Thoracic aorta (tissue), 2 donors: Measurements from ENCODE around the gene HPS1. TPM values are rescaled to one million over a fixed set of nuclear protein-coding genes. Genes with fewer than 3 reads are reported as not detected.
A peak's percentile ranks its signal among the peaks of the same experiment; 100 is the strongest.

Experiments used
- ATAC-seq: fragments of 150-250 bp; one replicate; pipeline ENCODE4 v1.8.0; 2017; ENCODE audit warnings: low read depth; ENCODE audit not compliant: insufficient number of reproducible peaks, low FRiP score
- DNase-seq: peaks from one replicate; pipeline ENCODE4 v3.0.0-alpha.2; 2020; ENCODE audit warnings: low spot score
- H3K27ac ChIP-seq, 2 donors: fragments of 200-600 bp; sonication (generic); 1 replicate in 1 of 2; 2 replicates in 1 of 2; pipeline ENCODE4 v1.5.1; 2016; ENCODE audit warnings: mild to moderate bottlenecking in 2 of 2, moderate library complexity in 2 of 2
- H3K27me3 ChIP-seq: fragments of 200-600 bp; sonication (generic); replicated peaks from 2 replicates; pipeline ENCODE4 v1.6.0; 2016; ENCODE audit warnings: mild to moderate bottlenecking; ENCODE audit not compliant: insufficient read depth
- H3K36me3 ChIP-seq: fragments of 200-600 bp; sonication (generic); one replicate; pipeline ENCODE4 v1.5.1; 2016
- H3K4me1 ChIP-seq, 2 donors: fragments of 200-600 bp; sonication (generic); 1 replicate in 1 of 2; 2 replicates in 1 of 2; pipeline versions ENCODE4 v1.5.1 to v1.6.0; 2016; ENCODE audit warnings: low read depth in 2 of 2, mild to moderate bottlenecking in 1 of 2; ENCODE audit not compliant: control insufficient read depth in 1 of 2
- H3K4me3 ChIP-seq: fragments of 200-600 bp; sonication (generic); 2 replicates; pipeline ENCODE4 v1.5.1; 2016; ENCODE audit warnings: mild to moderate bottlenecking
- H3K9me3 ChIP-seq: fragments of 200-600 bp; sonication (generic); 2 replicates; pipeline ENCODE4 v1.5.1; 2016
- total RNA-seq, 2 donors: library from RNA; depleted of rRNA; stranded (reverse); fragments of >200 nt; gene quantifications; one replicate each; pipeline versions ENCODE4 v1.1.0 to v1.2.3, GENCODE V29; 2016
- TF ChIP-seq, protein P1 (sequence below): fragments of 200-600 bp; sonication (generic); IDR thresholded peaks from one replicate; pipeline ENCODE4 v1.5.1; 2019; ENCODE audit warnings: antibody characterized with exemption

The HPS1 gene
- total RNA-seq, 2 donors from 2014 or later = 60.1 to 79.3 TPM

DNA sequence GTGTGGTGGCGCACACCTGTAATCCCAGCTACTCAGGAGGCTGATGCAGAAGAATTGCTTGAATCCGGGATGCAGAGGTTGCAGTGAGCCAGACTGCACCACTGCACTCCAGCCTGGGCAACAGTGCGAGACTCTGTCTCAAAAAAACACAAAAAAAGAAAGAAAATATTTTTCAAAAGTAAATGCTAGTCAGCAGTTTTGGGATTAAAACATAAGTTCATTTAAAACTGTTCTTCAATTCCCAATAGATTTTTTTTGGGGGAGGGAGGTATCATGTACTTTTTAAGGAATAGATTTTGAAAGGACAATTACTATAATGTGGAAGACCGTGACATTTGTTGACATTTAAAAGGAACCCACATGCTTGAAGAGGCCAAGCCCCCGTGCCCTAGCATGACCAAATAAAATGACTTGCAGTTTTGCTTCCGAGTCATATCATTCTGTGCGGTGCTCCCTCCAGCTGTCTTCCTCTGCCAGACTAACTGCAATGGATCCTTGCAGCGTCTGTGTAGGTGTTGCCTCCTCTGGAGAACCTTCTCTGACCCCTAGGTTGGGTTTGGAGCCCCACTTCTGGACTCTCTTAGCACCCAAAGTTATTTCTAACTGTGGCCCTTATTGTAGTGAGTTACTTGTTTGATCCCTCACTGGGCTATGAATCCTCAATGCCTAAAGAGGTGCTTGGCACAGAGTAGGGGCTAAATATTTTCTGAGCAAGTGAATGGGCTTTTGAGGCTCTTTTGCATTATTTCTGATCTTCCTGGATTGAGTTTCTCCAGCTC, 17.4 kb upstream of the HPS1 start:
- peaks cover 0 to 22% of the 10 kb centered on the region in 2 donors for H3K4me1 ChIP-seq
- no peak overlapping the region for H3K27ac ChIP-seq
- DNase-seq (no peak), ATAC-seq (no peak)
- no peaks in the 10 kb centered on the region for H3K9me3 ChIP-seq
- TF ChIP-seq, protein P1, sequence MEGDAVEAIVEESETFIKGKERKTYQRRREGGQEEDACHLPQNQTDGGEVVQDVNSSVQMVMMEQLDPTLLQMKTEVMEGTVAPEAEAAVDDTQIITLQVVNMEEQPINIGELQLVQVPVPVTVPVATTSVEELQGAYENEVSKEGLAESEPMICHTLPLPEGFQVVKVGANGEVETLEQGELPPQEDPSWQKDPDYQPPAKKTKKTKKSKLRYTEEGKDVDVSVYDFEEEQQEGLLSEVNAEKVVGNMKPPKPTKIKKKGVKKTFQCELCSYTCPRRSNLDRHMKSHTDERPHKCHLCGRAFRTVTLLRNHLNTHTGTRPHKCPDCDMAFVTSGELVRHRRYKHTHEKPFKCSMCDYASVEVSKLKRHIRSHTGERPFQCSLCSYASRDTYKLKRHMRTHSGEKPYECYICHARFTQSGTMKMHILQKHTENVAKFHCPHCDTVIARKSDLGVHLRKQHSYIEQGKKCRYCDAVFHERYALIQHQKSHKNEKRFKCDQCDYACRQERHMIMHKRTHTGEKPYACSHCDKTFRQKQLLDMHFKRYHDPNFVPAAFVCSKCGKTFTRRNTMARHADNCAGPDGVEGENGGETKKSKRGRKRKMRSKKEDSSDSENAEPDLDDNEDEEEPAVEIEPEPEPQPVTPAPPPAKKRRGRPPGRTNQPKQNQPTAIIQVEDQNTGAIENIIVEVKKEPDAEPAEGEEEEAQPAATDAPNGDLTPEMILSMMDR = no peak
- H3K4me3 ChIP-seq = no peak overlapping the region
- H3K36me3 ChIP-seq = no peaks in the 10 kb centered on the region
- H3K27me3 ChIP-seq = no peaks in the 10 kb centered on the region

DNA sequence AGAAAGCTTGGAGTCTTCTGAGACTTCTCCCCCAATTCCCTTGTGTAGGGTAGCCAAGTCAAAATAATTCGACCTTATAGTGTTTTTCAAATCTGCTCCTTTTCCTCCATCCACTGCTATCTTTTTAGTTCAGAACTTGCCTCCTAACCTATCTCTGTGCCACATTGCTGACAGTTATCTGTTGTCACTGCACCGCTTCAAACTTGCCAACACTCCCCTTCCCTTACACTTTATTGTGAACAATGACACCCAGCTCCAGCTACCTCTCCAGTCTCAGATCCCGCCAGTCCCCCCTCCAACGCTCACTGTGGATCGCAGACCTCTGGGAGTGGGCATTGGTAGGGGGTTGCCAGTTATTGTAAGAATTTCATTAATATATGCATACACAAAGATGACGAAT, 16.3 kb upstream of the HPS1 start:
- H3K27ac ChIP-seq = no peak overlapping the region
- no peaks in the 10 kb centered on the region for H3K36me3 ChIP-seq
- no peak for ATAC-seq
- H3K27me3 ChIP-seq = no peaks in the 10 kb centered on the region
- TF ChIP-seq, protein P1 = no peak
- H3K4me3 ChIP-seq = no peak overlapping the region
- H3K9me3 ChIP-seq = no peaks in the 10 kb centered on the region
- H3K4me1 ChIP-seq = peaks cover 0 to 21% of the 10 kb centered on the region in 2 donors
- no peak for DNase-seq

DNA sequence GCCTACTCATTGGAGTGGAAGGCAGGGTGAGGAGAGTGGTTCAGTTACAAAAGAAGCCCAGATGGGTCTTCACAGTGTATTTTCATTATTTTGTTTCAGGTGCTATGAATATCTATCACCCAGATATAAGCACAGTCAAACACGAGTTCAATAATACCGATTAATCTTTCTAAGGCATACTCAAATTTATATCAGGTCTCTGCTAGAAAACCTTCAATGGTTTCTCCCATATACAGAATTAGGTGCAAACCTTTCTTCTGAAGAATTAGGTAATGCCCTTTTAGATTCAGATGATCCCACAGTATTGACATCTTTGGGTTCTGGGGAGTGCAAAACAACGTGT, 14.7 kb upstream of the HPS1 start:
- no peaks in the 10 kb centered on the region for H3K9me3 ChIP-seq
- no peaks in the 10 kb centered on the region for H3K36me3 ChIP-seq
- H3K4me3 ChIP-seq = no peak overlapping the region
- DNase-seq = no peak
- TF ChIP-seq, protein P1 = no peak
- peaks cover 0 to 16% of the 10 kb centered on the region in 2 donors for H3K4me1 ChIP-seq
- no peaks in the 10 kb centered on the region for H3K27me3 ChIP-seq
- no peak for ATAC-seq
- H3K27ac ChIP-seq = peak overlapping the region; percentile 2 to 52

DNA sequence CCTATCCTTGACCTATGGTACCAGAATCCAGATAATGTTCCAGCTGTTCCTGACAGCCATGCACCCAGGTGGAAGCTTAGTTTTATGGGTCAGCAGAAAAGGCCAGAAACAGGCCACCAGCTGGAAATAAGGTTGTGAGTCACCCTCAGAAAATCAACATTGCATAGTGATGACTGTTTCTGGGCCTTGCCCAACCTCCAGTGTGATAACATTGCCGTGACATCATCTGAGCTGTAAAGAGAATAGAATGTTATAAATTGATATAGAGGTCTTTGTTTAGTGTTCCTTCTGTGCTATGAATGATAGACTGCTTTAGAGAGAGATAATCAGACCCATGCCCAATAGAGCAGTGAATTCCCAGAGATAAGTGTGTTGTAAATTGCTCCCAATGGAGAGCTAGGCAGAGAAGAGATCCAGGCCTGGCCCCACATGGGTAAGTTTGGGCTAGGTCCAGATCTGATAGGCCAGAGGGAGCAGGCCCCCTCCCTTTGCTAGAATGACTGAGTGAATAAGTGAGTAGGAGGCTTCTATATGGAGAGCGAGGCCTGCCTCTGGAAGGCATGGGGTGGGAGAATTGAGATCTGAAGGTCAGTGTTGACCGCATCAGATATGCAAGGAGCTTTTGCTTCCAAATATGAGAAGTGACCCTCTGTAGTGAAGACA, 14.2 kb upstream of the HPS1 start:
- no peaks in the 10 kb centered on the region for H3K36me3 ChIP-seq
- peak; percentile 99 for ATAC-seq
- TF ChIP-seq, protein P1 = no peak
- no peaks in the 10 kb centered on the region for H3K27me3 ChIP-seq
- H3K4me1 ChIP-seq = peaks cover 0 to 16% of the 10 kb centered on the region in 2 donors
- H3K27ac ChIP-seq = peak overlapping the region; percentile 2 to 52
- no peak for DNase-seq
- no peaks in the 10 kb centered on the region for H3K9me3 ChIP-seq
- H3K4me3 ChIP-seq = no peak overlapping the region
